Tibial nerve (tissue), 4 donors: Measurements from ENCODE around the gene ACAT2. TPM values are rescaled to one million over a fixed set of nuclear protein-coding genes. Genes with fewer than 3 reads are reported as not detected.
"Not testable (repeated sequence)": the region's sequence is repeated elsewhere in the genome, so short reads cannot be mapped to it uniquely, and the experiment has no call there.

Experiments
- DNase-seq, 2 donors: peaks; one replicate each; pipeline ENCODE4 v3.0.0-alpha.2; 2019; ENCODE audit warnings: low spot score in 2 of 2
- H3K27ac ChIP-seq, 4 donors: fragments of 200-600 bp; sonication (generic) in 3 of 4; one replicate each; pipeline ENCODE4 v1.5.1; 2017 to 2019; ENCODE audit warnings: mild to moderate bottlenecking in 1 of 4
- H3K27me3 ChIP-seq, 2 donors: fragments of 200-600 bp; sonication (generic) in 1 of 2; one replicate each; pipeline versions ENCODE4 v1.5.1 to v1.6.0; 2017 to 2019
- H3K36me3 ChIP-seq, 3 donors: fragments of 200-600 bp; sonication (generic); one replicate each; pipeline ENCODE4 v1.5.1; 2018 to 2019
- H3K4me1 ChIP-seq, 4 donors: fragments of 200-600 bp; sonication (generic) in 3 of 4; one replicate each; pipeline ENCODE4 v1.5.1; 2017 to 2019
- H3K4me3 ChIP-seq, 4 donors: fragments of 200-600 bp; sonication (generic) in 3 of 4; one replicate each; pipeline ENCODE4 v1.5.1; 2017 to 2019; ENCODE audit warnings: mild to moderate bottlenecking in 1 of 4, moderate library complexity in 1 of 4
- H3K9me3 ChIP-seq, 4 donors: fragments of 200-600 bp; sonication (generic) in 3 of 4; one replicate each; pipeline ENCODE4 v1.5.1; 2017 to 2019
- EP300 ChIP-seq, 2 donors: sonication (generic); formaldehyde crosslinking; IDR thresholded peaks; one replicate each; pipeline ENCODE4 v1.6.1; 2017; ENCODE audit warnings: antibody characterized with exemption in 2 of 2, mild to moderate bottlenecking in 1 of 2
- POLR2A ChIP-seq, 2 donors: fragments of 450-650 bp; IDR thresholded peaks; one replicate each; pipeline ENCODE4 v1.6.1; 2017; ENCODE audit warnings: antibody characterized with exemption in 2 of 2, mild to moderate bottlenecking in 2 of 2, moderate library complexity in 2 of 2
- WGBS, 2 donors: methylation state at CpG; one replicate each; pipeline ENCODE4 v1.1.5; 2018; 5-methylcytosine and 5-hydroxymethylcytosine counted together
- total RNA-seq, 4 donors: library from RNA; depleted of rRNA; stranded (reverse); fragments of >200 nt; gene quantifications; one replicate each; pipeline ENCODE4 v1.1.0, GENCODE V29; 2016
- TF ChIP-seq, protein P1 (sequence below), 5 experiments: fragments of 200-600 bp in 3 of 5; fragments of 450-650 bp in 2 of 5; sonication (generic) in 3 of 5; IDR thresholded peaks; one replicate each; pipeline ENCODE4 v1.5.1; 2016 to 2019; ENCODE audit warnings: antibody characterized with exemption in 5 of 5, mild to moderate bottlenecking in 3 of 5, moderate library complexity in 2 of 5

The ACAT2 gene
- total RNA-seq, 4 donors from 2014 or later, result 8.1 to 20.6 (median 17.1) TPM

DNA sequence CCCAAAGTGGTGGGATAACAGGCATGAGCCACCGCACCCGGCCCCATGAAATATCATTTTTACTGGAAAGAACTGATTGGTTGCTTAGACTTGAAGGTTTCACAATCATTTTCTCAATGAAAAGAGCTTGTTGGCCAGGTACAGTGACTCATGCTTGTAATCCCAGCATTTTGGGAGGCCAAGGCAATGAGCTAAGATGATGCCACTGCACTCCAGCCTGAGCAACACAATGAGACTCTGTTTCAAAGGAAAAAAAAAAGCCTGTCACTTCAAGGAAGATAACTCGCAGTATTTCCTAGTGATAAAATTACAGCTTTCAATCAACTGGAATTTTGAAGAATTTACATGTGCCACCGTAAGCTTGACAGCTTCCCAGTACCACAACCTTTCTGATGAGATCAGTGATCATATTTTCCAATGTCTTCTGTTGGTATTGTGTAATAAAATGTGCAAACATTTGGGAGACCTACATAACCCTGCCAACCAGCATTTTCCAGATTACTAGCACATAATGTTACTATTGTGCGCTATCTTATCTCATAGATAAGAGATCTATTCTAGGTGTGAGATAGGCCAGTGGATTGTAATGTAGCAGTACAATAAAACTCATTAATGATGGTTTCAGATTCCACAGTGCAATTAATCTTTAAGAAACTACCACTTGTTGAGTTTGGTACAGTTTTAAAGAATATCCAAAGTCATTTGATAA, 45.5 kb downstream of the ACAT2 start:
- no peak for DNase-seq
- Histone ChIP-seq H3K36me3 (peaks cover 0 to 9% (median 0%) of the 10 kb centered on the region in 3 donors), H3K9me3 (no peaks in the 10 kb centered on the region), H3K27me3 (no peaks in the 10 kb centered on the region), H3K27ac (no peak overlapping the region), H3K4me3 (no peak overlapping the region), H3K4me1 (no peaks in the 10 kb centered on the region)
- TF ChIP-seq, protein P1, sequence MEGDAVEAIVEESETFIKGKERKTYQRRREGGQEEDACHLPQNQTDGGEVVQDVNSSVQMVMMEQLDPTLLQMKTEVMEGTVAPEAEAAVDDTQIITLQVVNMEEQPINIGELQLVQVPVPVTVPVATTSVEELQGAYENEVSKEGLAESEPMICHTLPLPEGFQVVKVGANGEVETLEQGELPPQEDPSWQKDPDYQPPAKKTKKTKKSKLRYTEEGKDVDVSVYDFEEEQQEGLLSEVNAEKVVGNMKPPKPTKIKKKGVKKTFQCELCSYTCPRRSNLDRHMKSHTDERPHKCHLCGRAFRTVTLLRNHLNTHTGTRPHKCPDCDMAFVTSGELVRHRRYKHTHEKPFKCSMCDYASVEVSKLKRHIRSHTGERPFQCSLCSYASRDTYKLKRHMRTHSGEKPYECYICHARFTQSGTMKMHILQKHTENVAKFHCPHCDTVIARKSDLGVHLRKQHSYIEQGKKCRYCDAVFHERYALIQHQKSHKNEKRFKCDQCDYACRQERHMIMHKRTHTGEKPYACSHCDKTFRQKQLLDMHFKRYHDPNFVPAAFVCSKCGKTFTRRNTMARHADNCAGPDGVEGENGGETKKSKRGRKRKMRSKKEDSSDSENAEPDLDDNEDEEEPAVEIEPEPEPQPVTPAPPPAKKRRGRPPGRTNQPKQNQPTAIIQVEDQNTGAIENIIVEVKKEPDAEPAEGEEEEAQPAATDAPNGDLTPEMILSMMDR (IDR thresholded peaks at IDR 0.05), result no peak
- no peak for TF ChIP-seq EP300 (IDR thresholded peaks at IDR 0.05)
- TF ChIP-seq POLR2A (IDR thresholded peaks at IDR 0.05), result no peak
- 77 to 87% methylated on average over 5 of the region's 5 CpGs for WGBS, 2 donors

DNA sequence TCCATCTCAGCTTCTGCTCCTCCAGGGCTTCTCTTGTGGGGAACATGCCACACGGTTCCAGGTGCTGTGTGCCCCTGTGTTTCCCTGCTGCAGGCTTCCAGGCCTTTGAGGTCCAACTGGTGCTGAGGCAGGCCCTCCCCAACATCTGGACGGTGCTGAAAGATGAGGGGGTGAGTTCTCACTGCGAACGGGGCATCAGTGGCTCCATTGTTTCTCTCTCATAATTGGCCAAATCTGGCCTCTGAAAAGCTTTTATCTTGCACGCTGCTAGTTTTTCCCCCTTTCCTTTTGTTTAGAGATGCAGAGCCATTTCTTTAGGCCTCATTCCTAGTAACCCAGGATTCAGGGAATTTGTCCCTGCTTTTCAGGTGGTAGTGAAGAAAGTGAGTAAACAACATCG, 46.8 kb downstream of the ACAT2 start:
- Histone ChIP-seq H3K4me3 (no peak overlapping the region), H3K9me3 (no peaks in the 10 kb centered on the region), H3K27ac (no peak overlapping the region), H3K4me1 (no peaks in the 10 kb centered on the region), H3K36me3 (peaks cover 0 to 9% (median 0%) of the 10 kb centered on the region in 3 donors), H3K27me3 (no peaks in the 10 kb centered on the region)
- TF ChIP-seq EP300 (IDR thresholded peaks at IDR 0.05), result no peak
- no peak for TF ChIP-seq POLR2A (IDR thresholded peaks at IDR 0.05)
- TF ChIP-seq, protein P1 (IDR thresholded peaks at IDR 0.05), result no peak
- no peak for DNase-seq
- WGBS, 2 donors, result 64 to 70% methylated on average over 6 of the region's 6 CpGs

DNA sequence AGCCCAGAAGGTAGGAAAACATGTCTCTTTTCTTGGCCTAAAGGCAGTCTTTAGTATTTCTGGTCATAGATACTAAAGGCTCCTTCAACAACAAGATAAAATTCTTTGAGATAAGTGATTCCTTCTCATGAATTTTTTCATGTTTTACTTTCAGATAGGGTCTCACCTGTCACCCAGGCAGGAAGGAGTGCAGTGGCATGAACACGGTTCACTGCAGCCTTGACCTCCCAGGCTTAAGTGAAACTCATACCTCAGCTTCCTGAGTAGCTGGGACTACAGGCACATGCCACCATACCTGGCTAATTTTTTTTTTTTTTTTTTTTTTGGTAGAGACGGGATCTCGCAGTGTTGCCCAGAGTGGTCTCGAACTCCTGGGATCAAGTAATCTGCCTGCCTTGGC, 47.3 kb downstream of the ACAT2 start:
- no peaks in the 10 kb centered on the region for H3K9me3 ChIP-seq
- DNase-seq, result no peak
- no peaks in the 10 kb centered on the region for H3K4me1 ChIP-seq
- no peak for TF ChIP-seq EP300 (IDR thresholded peaks at IDR 0.05)
- no peak for TF ChIP-seq POLR2A (IDR thresholded peaks at IDR 0.05)
- TF ChIP-seq, protein P1 (IDR thresholded peaks at IDR 0.05), result no peak
- H3K4me3 ChIP-seq, result no peak overlapping the region
- H3K27me3 ChIP-seq, result no peaks in the 10 kb centered on the region
- no peak overlapping the region for H3K27ac ChIP-seq
- WGBS, 2 donors, result 88 to 93% methylated on average over 4 of the region's 4 CpGs
- H3K36me3 ChIP-seq, result peaks cover 0 to 9% (median 0%) of the 10 kb centered on the region in 3 donors

DNA sequence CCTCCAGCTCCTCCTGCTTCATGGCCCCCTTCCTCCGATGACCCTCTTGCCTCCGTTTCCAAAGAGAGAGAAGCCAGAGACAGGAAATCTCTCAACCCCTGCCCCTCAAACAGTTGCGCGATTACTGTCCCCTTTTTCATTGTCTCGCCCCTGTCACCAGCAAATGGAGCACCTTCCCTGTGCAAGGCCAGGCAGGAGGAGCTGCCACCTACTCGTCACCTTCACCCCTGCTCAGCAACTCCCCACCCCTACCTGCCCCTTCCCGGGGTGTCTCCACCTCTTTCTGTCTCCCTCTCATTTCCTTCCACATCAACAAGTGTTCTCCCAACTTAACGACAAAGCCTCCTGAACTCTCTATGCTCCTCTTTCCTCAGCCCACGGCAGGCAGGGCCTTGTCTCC, 51.9 kb downstream of the ACAT2 start:
- Histone ChIP-seq H3K36me3 (peaks cover 0 to 9% (median 0%) of the 10 kb centered on the region in 3 donors), H3K27ac (no peak overlapping the region), H3K4me1 (no peaks in the 10 kb centered on the region), H3K27me3 (no peaks in the 10 kb centered on the region), H3K4me3 (no peak overlapping the region), H3K9me3 (no peaks in the 10 kb centered on the region)
- DNase-seq, result no peak
- WGBS, 2 donors, result 82% methylated on average over 9 of the region's 9 CpGs
- TF ChIP-seq EP300 (IDR thresholded peaks at IDR 0.05) (no peak), POLR2A (IDR thresholded peaks at IDR 0.05) (no peak)
- TF ChIP-seq, protein P1 (IDR thresholded peaks at IDR 0.05), result no peak

DNA sequence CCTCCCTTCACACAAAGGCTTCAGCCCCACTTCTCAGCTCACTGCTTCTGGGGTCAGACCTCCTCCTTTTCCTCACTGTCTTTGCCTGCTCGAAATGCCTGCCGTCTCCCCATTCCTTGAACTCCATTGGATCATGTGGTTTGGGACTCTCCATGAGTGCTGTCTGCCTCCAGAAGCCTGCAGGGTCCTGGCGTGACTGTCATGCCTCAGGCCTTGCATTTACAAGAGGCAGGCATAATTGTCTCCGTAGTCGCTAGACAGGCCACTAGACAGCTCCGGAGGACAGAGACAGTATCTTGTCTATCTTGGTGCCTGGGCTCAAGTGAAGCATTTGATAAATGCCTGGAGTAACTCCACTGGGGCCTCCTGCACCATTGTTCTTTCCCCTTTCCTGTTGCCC, 53.6 kb downstream of the ACAT2 start:
- H3K9me3 ChIP-seq, result no peaks in the 10 kb centered on the region
- H3K27me3 ChIP-seq, result no peaks in the 10 kb centered on the region
- TF ChIP-seq EP300 (IDR thresholded peaks at IDR 0.05) (no peak), POLR2A (IDR thresholded peaks at IDR 0.05) (no peak)
- TF ChIP-seq, protein P1 (IDR thresholded peaks at IDR 0.05), result no peak
- DNase-seq, result no peak
- H3K27ac ChIP-seq, result no peak overlapping the region
- peaks cover 0 to 20% (median 0%) of the 10 kb centered on the region in 3 donors for H3K36me3 ChIP-seq
- H3K4me1 ChIP-seq, result no peaks in the 10 kb centered on the region
- H3K4me3 ChIP-seq, result no peak overlapping the region
- 54 to 73% methylated on average over 6 of the region's 6 CpGs for WGBS, 2 donors

DNA sequence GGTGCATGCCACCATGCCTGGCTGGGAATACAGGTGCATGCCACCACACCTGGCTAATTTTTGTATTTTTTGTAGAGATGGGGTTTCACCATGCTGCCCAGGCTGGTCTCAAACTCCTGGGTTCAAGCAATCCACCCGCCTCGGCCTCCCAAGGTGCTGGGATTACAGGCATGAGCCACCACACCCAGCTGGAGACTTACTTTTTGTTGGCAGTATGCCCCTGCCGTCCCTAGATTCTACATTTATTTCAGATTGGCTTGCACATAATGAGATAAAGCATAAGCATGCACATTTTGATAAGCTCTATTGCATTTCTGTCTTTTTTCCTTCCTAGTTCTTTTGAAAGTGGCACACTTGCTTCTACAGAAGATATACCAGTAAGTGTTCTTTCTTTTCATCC, 54.9 kb downstream of the ACAT2 start:
- H3K27me3 ChIP-seq, H3K4me1 ChIP-seq, H3K9me3 ChIP-seq, H3K4me3 ChIP-seq, DNase-seq, H3K27ac ChIP-seq: not testable (repeated sequence)
- H3K36me3 ChIP-seq, result peaks cover 0 to 21% (median 0%) of the 10 kb centered on the region in 3 donors
- 67 to 86% methylated on average over 3 of the region's 3 CpGs for WGBS, 2 donors
